OCI-LY1 (cell line): ENCODE measurements around the gene SYNGR2.
A peak's percentile ranks its signal among the peaks of the same experiment; 100 is the strongest.

Experiments used
- H2AFZ ChIP-seq: fragments of 200-600 bp; sonication (generic), shearing (Covaris generic); 2 replicates; pipeline ENCODE4 v1.6.0; 2014; ENCODE audit warnings: antibody characterized with exemption, mild to moderate bottlenecking, low read length
- H3F3A ChIP-seq: fragments of 200-600 bp; sonication (generic), shearing (Covaris generic); 2 replicates; pipeline ENCODE4 v1.6.0; 2014; ENCODE audit warnings: mild to moderate bottlenecking, antibody characterized with exemption, low read length, moderate library complexity; ENCODE audit not compliant: insufficient read depth
- H3K27ac ChIP-seq: fragments of 200-600 bp; sonication (generic); 2 replicates; pipeline ENCODE4 v1.5.1; 2014; ENCODE audit warnings: low read length, mixed run types, mild to moderate bottlenecking, low read depth; ENCODE audit not compliant: poor library complexity, severe bottlenecking
- H3K27me3 ChIP-seq: fragments of 200-600 bp; sonication (generic); 2 replicates; pipeline ENCODE4 v1.6.0; 2014; ENCODE audit warnings: antibody characterized with exemption, mild to moderate bottlenecking, low read length, moderate library complexity; ENCODE audit not compliant: insufficient read depth
- H3K36me3 ChIP-seq: fragments of 200-600 bp; sonication (generic); 2 replicates; pipeline ENCODE4 v1.6.1; 2014; ENCODE audit warnings: mild to moderate bottlenecking, antibody characterized with exemption, low read length, moderate library complexity, mixed read lengths; ENCODE audit not compliant: insufficient read depth
- H3K4me1 ChIP-seq: fragments of 200-600 bp; sonication (generic); 2 replicates; pipeline ENCODE4 v1.5.1; 2014; ENCODE audit warnings: mild to moderate bottlenecking, low read length, moderate library complexity; ENCODE audit not compliant: insufficient read depth, severe bottlenecking
- H3K4me2 ChIP-seq: fragments of 200-600 bp; sonication (generic), shearing (Covaris generic); 2 replicates; pipeline ENCODE4 v1.6.1; 2014; ENCODE audit warnings: low read length
- H3K4me3 ChIP-seq: fragments of 200-600 bp; sonication (generic); 2 replicates; pipeline ENCODE4 v1.5.1; 2014; ENCODE audit warnings: low read length, low read depth, mild to moderate bottlenecking, mixed read lengths; ENCODE audit not compliant: poor library complexity, severe bottlenecking
- H3K79me2 ChIP-seq: fragments of 200-600 bp; shearing (Covaris generic); 2 replicates; pipeline ENCODE4 v1.6.1; 2016; ENCODE audit warnings: mixed run types, low read length, mixed read lengths; ENCODE audit not compliant: insufficient read depth
- H3K9ac ChIP-seq: fragments of 200-600 bp; sonication (generic), shearing (Covaris generic); 2 replicates; pipeline ENCODE4 v1.6.1; 2014; ENCODE audit warnings: mild to moderate bottlenecking, low read length, mixed read lengths
- H3K9me2 ChIP-seq: fragments of 200-600 bp; sonication (generic), shearing (Covaris generic); 2 replicates; pipeline ENCODE4 v1.6.1; 2014; ENCODE audit warnings: low read depth, mild to moderate bottlenecking, low read length, mixed read lengths
- H3K9me3 ChIP-seq: fragments of 200-600 bp; shearing (Covaris generic); 2 replicates; pipeline ENCODE4 v1.6.1; 2014; ENCODE audit warnings: low read length, mixed read lengths
- H4K20me1 ChIP-seq: fragments of 200-600 bp; sonication (generic), shearing (Covaris generic); 2 replicates; pipeline ENCODE4 v1.6.0; 2016; ENCODE audit warnings: mild to moderate bottlenecking, low read length; ENCODE audit not compliant: insufficient read depth
- CTCF ChIP-seq: fragments of 200-600 bp; sonication (generic), shearing (Covaris generic); IDR thresholded peaks from 2 replicates; pipeline ENCODE4 v1.5.1; 2017; ENCODE audit warnings: mild to moderate bottlenecking, antibody characterized with exemption, low read length, moderate library complexity, mixed read lengths
- EZH2 ChIP-seq: fragments of 200-600 bp; sonication (generic), shearing (Covaris generic); IDR thresholded peaks from 2 replicates; pipeline ENCODE4 v1.8.0; 2017; ENCODE audit warnings: borderline replicate concordance, mixed run types, mild to moderate bottlenecking, antibody characterized with exemption, low read length, moderate library complexity, mixed read lengths

Gene SYNGR2

GRCh38 chr17:78146471-78146869, 21.9 kb upstream of the SYNGR2 start:
- Histone ChIP-seq H3K4me3 (no peak overlapping the region), H2AFZ (no peak overlapping the region), H3K4me1 (peaks cover 31% of the 10 kb centered on the region), H3K9me2 (no peaks in the 10 kb centered on the region), H3K9me3 (no peaks in the 10 kb centered on the region), H3K27me3 (no peaks in the 10 kb centered on the region), H3K9ac (no peak overlapping the region), H3F3A (no peaks in the 10 kb centered on the region), H3K36me3 (peaks cover 6% of the 10 kb centered on the region), H4K20me1 (no peaks in the 10 kb centered on the region), H3K79me2 (no peaks in the 10 kb centered on the region), H3K27ac (no peak overlapping the region), H3K4me2 (no peak overlapping the region)
- TF ChIP-seq EZH2 (no peak), CTCF (no peak)

GRCh38 chr17:78146881-78147280, 21.5 kb upstream of the SYNGR2 start:
- Histone ChIP-seq H3K9me3 (no peaks in the 10 kb centered on the region), H3K79me2 (no peaks in the 10 kb centered on the region), H3K4me3 (no peak overlapping the region), H2AFZ (no peak overlapping the region), H3K4me1 (peaks cover 35% of the 10 kb centered on the region), H3K9me2 (no peaks in the 10 kb centered on the region), H3K36me3 (peaks cover 2% of the 10 kb centered on the region), H4K20me1 (no peaks in the 10 kb centered on the region), H3K9ac (no peak overlapping the region; the same call in 1 of the 2 replicates), H3F3A (no peaks in the 10 kb centered on the region), H3K27ac (peak overlapping the region; percentile 61), H3K4me2 (no peak overlapping the region), H3K27me3 (no peaks in the 10 kb centered on the region)
- TF ChIP-seq CTCF (no peak), EZH2 (no peak)

- Histone ChIP-seq H4K20me1 (no peaks in the 10 kb centered on the region), H3K27me3 (no peaks in the 10 kb centered on the region), H3K4me1 (peaks cover 40% of the 10 kb centered on the region), H3K79me2 (no peaks in the 10 kb centered on the region), H3K9ac (no peak overlapping the region; the same call in 1 of the 2 replicates), H3K4me3 (no peak overlapping the region), H3K27ac (peak overlapping the region; percentile 61), H2AFZ (no peak overlapping the region), H3K9me3 (no peaks in the 10 kb centered on the region), H3K9me2 (no peaks in the 10 kb centered on the region), H3K4me2 (peak overlapping the region; percentile 33; the same call in 1 of the 2 replicates), H3K36me3 (no peaks in the 10 kb centered on the region), H3F3A (no peaks in the 10 kb centered on the region)
- TF ChIP-seq CTCF, result no peak
- no peak for TF ChIP-seq EZH2
Observed at GRCh38 chr17:78147315-78147998, 20.9 kb upstream of the SYNGR2 start.
